H9 (cell line): Measurements from ENCODE around the gene MSMB. TPM values are rescaled to one million over a fixed set of nuclear protein-coding genes. Genes with fewer than 3 reads are reported as not detected.

Experiments used
- DNase-seq: peaks from one replicate; pipeline ENCODE4 v3.0.0-alpha.2; 2017
- H2AFZ ChIP-seq: one replicate; pipeline ENCODE4 v1.6.1; 2013; ENCODE audit warnings: mild to moderate bottlenecking, low read length, control low read depth, moderate library complexity
- H2AK5ac ChIP-seq: 2 replicates; pipeline ENCODE4 v1.6.1; 2013; ENCODE audit warnings: low read length, control low read depth, mixed read lengths; ENCODE audit not compliant: insufficient read length
- H2BK120ac ChIP-seq: one replicate; pipeline ENCODE4 v1.6.1; 2013; ENCODE audit warnings: low read depth, mild to moderate bottlenecking, low read length, control low read depth, inconsistent platforms; ENCODE audit not compliant: poor library complexity, severe bottlenecking
- H2BK12ac ChIP-seq: 2 replicates; pipeline ENCODE4 v1.6.1; 2013; ENCODE audit warnings: low read length, control low read depth, mixed read lengths, low read depth; ENCODE audit not compliant: insufficient read length
- H2BK15ac ChIP-seq: 2 replicates; pipeline ENCODE4 v1.6.1; 2013; ENCODE audit warnings: low read depth, low read length, control low read depth
- H2BK20ac ChIP-seq: one replicate; pipeline ENCODE4 v1.6.1; 2013; ENCODE audit warnings: low read depth, mild to moderate bottlenecking, low read length, control low read depth, inconsistent platforms; ENCODE audit not compliant: poor library complexity, severe bottlenecking
- H2BK5ac ChIP-seq: 2 replicates; pipeline ENCODE4 v1.6.1; 2013; ENCODE audit warnings: low read length, control low read depth, mixed read lengths; ENCODE audit not compliant: insufficient read length
- H3K14ac ChIP-seq: 2 replicates; pipeline ENCODE4 v1.6.1; 2013; ENCODE audit warnings: low read length, control low read depth; ENCODE audit not compliant: insufficient read depth
- H3K18ac ChIP-seq: 2 replicates; pipeline ENCODE4 v1.6.1; 2013; ENCODE audit warnings: low read depth, mild to moderate bottlenecking, mixed read lengths, low read length, control low read depth; ENCODE audit not compliant: insufficient read length
- H3K23ac ChIP-seq: 2 replicates; pipeline ENCODE4 v1.6.1; 2013; ENCODE audit warnings: low read length, control low read depth, mixed read lengths, low read depth; ENCODE audit not compliant: insufficient read length
- H3K23me2 ChIP-seq: 2 replicates; pipeline ENCODE4 v1.6.1; 2013; ENCODE audit warnings: low read depth, mild to moderate bottlenecking, mixed read lengths, low read length, control low read depth; ENCODE audit not compliant: insufficient read length, poor library complexity, severe bottlenecking
- H3K27ac ChIP-seq: 2 replicates; pipeline ENCODE4 v1.5.1; 2013; ENCODE audit warnings: low read length, control low read depth, mixed read lengths, low read depth; ENCODE audit not compliant: insufficient read length
- H3K27me3 ChIP-seq: 2 replicates; pipeline ENCODE4 v1.6.1; 2013; ENCODE audit warnings: low read length, control low read depth, inconsistent platforms; ENCODE audit not compliant: insufficient read depth
- H3K4ac ChIP-seq: 2 replicates; pipeline ENCODE4 v1.6.1; 2013; ENCODE audit warnings: low read depth, mild to moderate bottlenecking, control low read depth, inconsistent platforms, low read length, moderate library complexity
- H3K4me1 ChIP-seq: 2 replicates; pipeline ENCODE4 v1.6.1; 2013; ENCODE audit warnings: low read length, control low read depth, inconsistent platforms; ENCODE audit not compliant: insufficient read depth
- H3K4me2 ChIP-seq: 2 replicates; pipeline ENCODE4 v1.6.1; 2013; ENCODE audit warnings: low read length, control low read depth, mixed read lengths; ENCODE audit not compliant: insufficient read length, insufficient read depth
- H3K56ac ChIP-seq: 2 replicates; pipeline ENCODE4 v1.6.1; 2013; ENCODE audit warnings: low read depth, mild to moderate bottlenecking, mixed read lengths, low read length, control low read depth; ENCODE audit not compliant: insufficient read length
- H3K79me1 ChIP-seq: 2 replicates; pipeline ENCODE4 v1.6.1; 2013; ENCODE audit warnings: low read depth, mild to moderate bottlenecking, moderate library complexity, low read length, control low read depth, inconsistent platforms; ENCODE audit not compliant: insufficient read depth, poor library complexity, severe bottlenecking
- H3K79me2 ChIP-seq: 2 replicates; pipeline ENCODE4 v1.6.1; 2013; ENCODE audit warnings: low read length, control low read depth, inconsistent platforms; ENCODE audit not compliant: insufficient read depth
- H3K9ac ChIP-seq: 2 replicates; pipeline ENCODE4 v1.6.1; 2013; ENCODE audit warnings: low read length, control low read depth, mixed read lengths; ENCODE audit not compliant: insufficient read length; ENCODE audit errors: extremely low read depth
- H3K9me3 ChIP-seq: one replicate; pipeline ENCODE4 v1.6.1; 2013; ENCODE audit warnings: low read depth, low read length, inconsistent platforms; ENCODE audit not compliant: control insufficient read depth
- H3T11ph ChIP-seq: one replicate; pipeline ENCODE4 v1.6.1; 2013; ENCODE audit warnings: mild to moderate bottlenecking, low read length, control low read depth, inconsistent platforms
- H4K20me1 ChIP-seq: one replicate; pipeline ENCODE4 v1.6.1; 2013; ENCODE audit not compliant: control insufficient read depth, insufficient read length, insufficient read depth
- H4K5ac ChIP-seq: 2 replicates; pipeline ENCODE4 v1.6.1; 2013; ENCODE audit warnings: low read depth, mild to moderate bottlenecking, mixed read lengths, low read length, control low read depth; ENCODE audit not compliant: insufficient read length
- H4K8ac ChIP-seq: replicated peaks from 2 replicates; pipeline ENCODE4 v1.6.1; 2013; ENCODE audit warnings: low read length, control low read depth, mixed read lengths, low read depth; ENCODE audit not compliant: insufficient read length
- H4K91ac ChIP-seq: 2 replicates; pipeline ENCODE4 v1.6.1; 2013; ENCODE audit warnings: low read depth, mild to moderate bottlenecking, moderate library complexity, mixed read lengths, low read length, control low read depth; ENCODE audit not compliant: insufficient read length
- H3K27ac Mint-ChIP-seq, 3 experiments: 2 replicates in 2 of 3; 3 replicates in 1 of 3; pipeline ENCODE4 v1.8.0; 2020 to 2021; ENCODE audit warnings: mixed read lengths in 3 of 3, mild to moderate bottlenecking in 1 of 3, moderate library complexity in 1 of 3
- H3K27me3 Mint-ChIP-seq: 2 replicates; pipeline ENCODE4 v1.8.0; 2021; ENCODE audit warnings: low read depth, mild to moderate bottlenecking, moderate library complexity, mixed read lengths
- H3K36me3 Mint-ChIP-seq, 3 experiments: 2 replicates in 2 of 3; 3 replicates in 1 of 3; pipeline ENCODE4 v1.8.0; 2020 to 2021; ENCODE audit warnings: low read depth in 3 of 3, mixed read lengths in 3 of 3; ENCODE audit not compliant: insufficient read depth in 1 of 3
- H3K4me1 Mint-ChIP-seq, 2 experiments: 2 replicates each; pipeline ENCODE4 v1.8.0; 2020; ENCODE audit warnings: mixed read lengths in 2 of 2
- H3K4me3 Mint-ChIP-seq, 2 experiments: 2 replicates in 1 of 2; 3 replicates in 1 of 2; pipeline ENCODE4 v1.8.0; 2020 to 2021; ENCODE audit warnings: mild to moderate bottlenecking in 2 of 2, mixed read lengths in 2 of 2, moderate library complexity in 1 of 2
- H3K9me3 Mint-ChIP-seq, 2 experiments: 2 replicates in 1 of 2; 3 replicates in 1 of 2; pipeline ENCODE4 v1.8.0; 2020; ENCODE audit warnings: mild to moderate bottlenecking in 2 of 2, mixed read lengths in 2 of 2, moderate library complexity in 1 of 2
- CTCF ChIP-seq: fragments of 200-600 bp; sonication (generic); conservative IDR thresholded peaks from 3 replicates; pipeline ENCODE4 v1.8.0; 2021; ENCODE audit warnings: antibody characterized with exemption, mild to moderate bottlenecking
- WGBS: extraction: QIAGEN DNeasy Blood & Tissue Kit; methylation state at CpG from one replicate; pipeline ENCODE4 v1.1.7; 2013; ENCODE audit warnings: missing lambda C conversion rate, low lambda C conversion rate, mixed read lengths; ENCODE audit not compliant: insufficient read length; ENCODE audit errors: extremely low coverage; 5-methylcytosine and 5-hydroxymethylcytosine counted together
- total RNA-seq: library from RNA; stranded (reverse); gene quantifications from 2 replicates; pipeline ENCODE4 v1.2.1, GENCODE V29; 2021

MSMB gene
- total RNA-seq, 1 experiment from 2014 or later, result not detected

- no peak overlapping the region for H4K8ac ChIP-seq
- peaks cover 0 to 6% (median 0%) of the 10 kb centered on the region in 3 experiments; a peak in 3 of 7 replicates for H3K36me3 Mint-ChIP-seq
- WGBS, result no CpG with 5 or more reads among the region's 3 CpGs
- H4K5ac ChIP-seq, result no peak overlapping the region
- no peak overlapping the region for H2BK120ac ChIP-seq
- no peak overlapping the region for H3K4ac ChIP-seq
- no peak overlapping the region for H2AK5ac ChIP-seq
- no peak overlapping the region for H4K91ac ChIP-seq
- no peak overlapping the region for H3K4me2 ChIP-seq
- H2BK5ac ChIP-seq, result no peak overlapping the region
- H4K20me1 ChIP-seq, result no peaks in the 10 kb centered on the region
- H3K79me2 ChIP-seq, result peaks cover 6% of the 10 kb centered on the region; the same call in 1 of the 2 replicates
- H3K79me1 ChIP-seq, result peaks cover 3% of the 10 kb centered on the region
- H3K4me3 Mint-ChIP-seq, result no peak overlapping the region
- H3K27ac ChIP-seq, result no peak overlapping the region
- DNase-seq, result no peak
- TF ChIP-seq CTCF, result no peak
- H2BK12ac ChIP-seq, result no peak overlapping the region
- H3K56ac ChIP-seq, result no peak overlapping the region
- no peaks in the 10 kb centered on the region; the same call in 1 of the 2 replicates for H3K4me1 ChIP-seq
- H3T11ph ChIP-seq, result no peak overlapping the region
- H2BK15ac ChIP-seq, result no peak overlapping the region
- H3K9me3 Mint-ChIP-seq, result no peaks in the 10 kb centered on the region
- H3K23me2 ChIP-seq, result no peaks in the 10 kb centered on the region
- H3K14ac ChIP-seq, result no peak overlapping the region
- H3K27ac Mint-ChIP-seq, result no peak overlapping the region
- H2AFZ ChIP-seq, result no peak overlapping the region
- H3K9ac ChIP-seq, result no peak overlapping the region
- no peak overlapping the region for H3K23ac ChIP-seq
- H3K4me1 Mint-ChIP-seq, result peaks cover 20 to 30% of the 10 kb centered on the region in 2 experiments
- H2BK20ac ChIP-seq, result no peak overlapping the region
- H3K27me3 Mint-ChIP-seq, result no peaks in the 10 kb centered on the region
- no peak overlapping the region for H3K18ac ChIP-seq
- no peaks in the 10 kb centered on the region for H3K27me3 ChIP-seq
- H3K9me3 ChIP-seq, result no peaks in the 10 kb centered on the region
Observed at GRCh38 chr10:46020344-46020657, 25.8 kb downstream of the MSMB start.
